Stomach (tissue), 9 donors: ENCODE data around the gene SRM. TPM values are rescaled to one million over a fixed set of nuclear protein-coding genes. Genes with fewer than 3 reads are reported as not detected.

Experiments used
- DNase-seq, 2 donors: peaks; one replicate each; pipeline versions ENCODE4 v3.0.0 to v3.0.0-alpha.2; 2013 to 2019
- H3K27ac ChIP-seq, 5 donors: fragments of 200-600 bp in 4 of 5; sonication (generic) in 4 of 5; one replicate each; pipeline ENCODE4 v1.5.1; 2013 to 2019; ENCODE audit warnings: mild to moderate bottlenecking in 1 of 5, moderate library complexity in 1 of 5
- H3K27me3 ChIP-seq, 3 donors: fragments of 200-600 bp; sonication (generic); one replicate each; pipeline ENCODE4 v1.5.1; 2017 to 2019; ENCODE audit warnings: mixed run types in 1 of 3
- H3K36me3 ChIP-seq, 4 donors: fragments of 200-600 bp; sonication (generic); 1 replicate in 3 of 4; 2 replicates in 1 of 4; pipeline ENCODE4 v1.5.1; 2016 to 2019
- H3K4me1 ChIP-seq, 4 donors: fragments of 200-600 bp; sonication (generic); one replicate each; pipeline ENCODE4 v1.5.1; 2016 to 2019
- H3K4me3 ChIP-seq, 4 donors: fragments of 200-600 bp; sonication (generic) in 3 of 4; one replicate each; pipeline ENCODE4 v1.5.1; 2016 to 2019; ENCODE audit warnings: mild to moderate bottlenecking in 1 of 4
- H3K9me3 ChIP-seq, 4 donors: fragments of 200-600 bp; sonication (generic); one replicate each; pipeline ENCODE4 v1.5.1; 2016 to 2019
- CTCF ChIP-seq, 7 experiments: fragments of 450-650 bp in 4 of 7; fragments of 200-600 bp in 3 of 7; sonication (generic) in 3 of 7; IDR thresholded peaks; one replicate each; pipeline ENCODE4 v1.5.1; 2016 to 2019; ENCODE audit warnings: antibody characterized with exemption in 7 of 7, control low read depth in 2 of 7, mild to moderate bottlenecking in 1 of 7
- EP300 ChIP-seq: sonication (generic); formaldehyde crosslinking; IDR thresholded peaks from one replicate; pipeline ENCODE4 v1.6.1; 2017; ENCODE audit warnings: antibody characterized with exemption
- POLR2A ChIP-seq, 4 donors: fragments of 450-650 bp; IDR thresholded peaks; one replicate each; pipeline ENCODE4 v1.6.1; 2016; ENCODE audit warnings: antibody characterized with exemption in 4 of 4, control low read depth in 2 of 4, mild to moderate bottlenecking in 1 of 4, moderate library complexity in 1 of 4
- POLR2AphosphoS5 ChIP-seq, 3 donors: sonication (generic); formaldehyde crosslinking; IDR thresholded peaks; one replicate each; pipeline ENCODE4 v1.6.1; 2016; ENCODE audit warnings: antibody characterized with exemption in 3 of 3
- WGBS, 5 donors: extraction: QIAGEN DNeasy Blood & Tissue Kit in 3 of 5; methylation state at CpG; one replicate each; pipeline versions ENCODE4 v1.1.5 to v1.1.7; 2013 to 2018; 5-methylcytosine and 5-hydroxymethylcytosine counted together
- intact Hi-C: fragments of 100-400 bp; cut with DNase I; formaldehyde crosslinking; loops from one replicate; pipeline ENCODE4 v1.15.1; 2023; ENCODE audit warnings: low total_unique reads
- polyA plus RNA-seq, 3 donors: library from polyadenylated mRNA; stranded (reverse); fragments of 200-250 nt; gene quantifications; one replicate each; pipeline ENCODE4 v1.2.3, GENCODE V29; 2013
- total RNA-seq, 5 donors: library from RNA; depleted of rRNA; stranded (reverse); fragments of >200 nt; gene quantifications; one replicate each; pipeline versions ENCODE4 v1.1.0 to v1.2.3, GENCODE V29; 2014 to 2016
- donor health status: healthy with polysubstance abuse.
- donor health status: Bipolar disorder and iron deficiency.
- donor health status: healthy.

SRM gene
- total and polyA plus RNA-seq, 8 donors, result 9.0 to 149 (median 85.1) TPM

GRCh38 chr1:11072216-11072917, 12.5 kb upstream of the SRM start:
- intact Hi-C loops, result no loop called here
- Histone ChIP-seq H3K4me1 (no peaks in the 10 kb centered on the region), H3K9me3 (no peaks in the 10 kb centered on the region), H3K36me3 (peaks cover 99 to 100% (median 100%) of the 10 kb centered on the region in 4 donors), H3K4me3 (no peak overlapping the region), H3K27me3 (no peaks in the 10 kb centered on the region), H3K27ac (no peak overlapping the region)
- no peak for DNase-seq
- no peak for TF ChIP-seq POLR2AphosphoS5 (IDR thresholded peaks at IDR 0.05)
- TF ChIP-seq POLR2A (IDR thresholded peaks at IDR 0.05), result no peak
- no peak for TF ChIP-seq EP300
- no peak for TF ChIP-seq CTCF (IDR thresholded peaks at IDR 0.05)
- WGBS, 5 donors, result 49 to 74% (median 58%) methylated on average over 13 of the region's 13 CpGs

GRCh38 chr1:11071463-11072215, 11.8 kb upstream of the SRM start:
- no peak for TF ChIP-seq POLR2A (IDR thresholded peaks at IDR 0.05)
- no peak for TF ChIP-seq CTCF (IDR thresholded peaks at IDR 0.05)
- no peak for TF ChIP-seq EP300
- no peak for TF ChIP-seq POLR2AphosphoS5 (IDR thresholded peaks at IDR 0.05)
- H3K4me1 ChIP-seq, result no peaks in the 10 kb centered on the region
- 54 to 71% (median 61%) methylated on average over 15 of the region's 15 CpGs for WGBS, 5 donors
- peak; percentile 46 to 48 for DNase-seq
- no peaks in the 10 kb centered on the region for H3K9me3 ChIP-seq
- no peaks in the 10 kb centered on the region for H3K27me3 ChIP-seq
- H3K27ac ChIP-seq, result no peak overlapping the region
- peaks cover 96 to 100% (median 100%) of the 10 kb centered on the region in 4 donors for H3K36me3 ChIP-seq
- no peak overlapping the region for H3K4me3 ChIP-seq
- intact Hi-C loops, result no loop called here

- TF ChIP-seq EP300 (no peak), POLR2AphosphoS5 (IDR thresholded peaks at IDR 0.05) (no peak), POLR2A (IDR thresholded peaks at IDR 0.05) (no peak), CTCF (IDR thresholded peaks at IDR 0.05) (no peak)
- no peak overlapping the region for H3K27ac ChIP-seq
- H3K27me3 ChIP-seq, result no peaks in the 10 kb centered on the region
- H3K36me3 ChIP-seq, result peaks cover 95 to 100% (median 100%) of the 10 kb centered on the region in 4 donors
- 88 to 93% (median 92%) methylated on average over 9 to 11 of the region's 11 CpGs for WGBS, 5 donors
- no peaks in the 10 kb centered on the region for H3K9me3 ChIP-seq
- H3K4me3 ChIP-seq, result no peak overlapping the region
- DNase-seq, result no peak
- intact Hi-C loops, result no loop called here
- no peaks in the 10 kb centered on the region for H3K4me1 ChIP-seq
These were observed 11.1 kb upstream of the SRM start for GRCh38 chr1:11070876-11071275.

GRCh38 chr1:11068600-11069473, 9.0 kb upstream of the SRM start:
- H3K36me3 ChIP-seq, result peaks cover 83 to 100% (median 99%) of the 10 kb centered on the region in 4 donors
- intact Hi-C loops, result no loop called here
- no peak for DNase-seq
- no peak overlapping the region for H3K4me3 ChIP-seq
- WGBS, 5 donors, result 89 to 95% (median 94%) methylated on average over 13 to 17 of the region's 17 CpGs
- H3K4me1 ChIP-seq, result no peaks in the 10 kb centered on the region
- no peak for TF ChIP-seq POLR2AphosphoS5 (IDR thresholded peaks at IDR 0.05)
- TF ChIP-seq CTCF (IDR thresholded peaks at IDR 0.05), result no peak
- no peak for TF ChIP-seq POLR2A (IDR thresholded peaks at IDR 0.05)
- no peak for TF ChIP-seq EP300
- H3K27ac ChIP-seq, result no peak overlapping the region
- no peaks in the 10 kb centered on the region for H3K27me3 ChIP-seq
- H3K9me3 ChIP-seq, result no peaks in the 10 kb centered on the region
